NCI-H345 (cell line): ENCODE results near the gene SLN.

Experiments
- DNase-seq: peaks from one replicate; lab custom pipeline; 2025; lab: John Stamatoyannopoulos, UW

Gene SLN

DNA sequence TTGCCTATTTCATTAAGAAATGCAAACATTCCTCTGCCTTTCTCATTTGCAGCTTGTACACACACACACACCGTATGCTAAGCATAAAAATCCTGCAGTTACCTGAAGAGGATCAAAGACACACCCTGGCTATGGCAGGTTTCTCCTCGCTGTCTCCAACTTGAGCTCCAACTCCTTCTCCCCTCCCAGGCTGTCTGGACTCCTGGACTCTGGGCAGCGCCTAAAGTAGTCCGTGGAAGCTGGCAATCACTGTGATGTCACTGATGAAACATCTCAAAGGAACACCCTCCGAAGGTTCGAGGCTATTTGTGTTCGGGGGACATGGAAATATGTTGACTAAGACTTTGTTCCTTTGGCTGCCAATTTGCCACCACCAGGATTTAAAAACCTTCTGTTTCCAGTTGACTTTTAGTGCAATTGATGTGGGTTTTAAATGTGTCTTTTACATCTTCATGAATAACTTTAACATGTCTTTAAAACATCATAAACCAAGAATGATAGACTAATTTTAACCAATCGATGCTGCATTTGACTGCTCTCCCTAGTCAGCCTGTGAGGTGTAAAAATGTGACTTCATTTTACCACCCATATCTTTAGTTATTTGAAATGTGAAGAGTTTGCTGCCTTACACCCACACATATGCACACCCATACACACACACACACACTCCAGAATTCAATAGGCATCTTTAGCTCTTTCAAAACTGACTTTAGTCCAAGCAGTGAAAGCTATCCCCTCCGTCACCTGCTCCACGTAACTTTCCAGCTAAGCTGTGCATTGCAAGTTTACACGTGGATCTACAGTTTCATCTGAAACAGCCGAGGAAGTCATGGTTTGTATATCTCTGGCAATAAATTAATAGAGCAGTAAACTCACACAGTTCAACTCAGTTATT is at the start of gene SLN:
Gene SLN, minus strand, starts transcription at position 196 of the 895 bp plus-strand sequence.
- no peak for DNase-seq

DNA sequence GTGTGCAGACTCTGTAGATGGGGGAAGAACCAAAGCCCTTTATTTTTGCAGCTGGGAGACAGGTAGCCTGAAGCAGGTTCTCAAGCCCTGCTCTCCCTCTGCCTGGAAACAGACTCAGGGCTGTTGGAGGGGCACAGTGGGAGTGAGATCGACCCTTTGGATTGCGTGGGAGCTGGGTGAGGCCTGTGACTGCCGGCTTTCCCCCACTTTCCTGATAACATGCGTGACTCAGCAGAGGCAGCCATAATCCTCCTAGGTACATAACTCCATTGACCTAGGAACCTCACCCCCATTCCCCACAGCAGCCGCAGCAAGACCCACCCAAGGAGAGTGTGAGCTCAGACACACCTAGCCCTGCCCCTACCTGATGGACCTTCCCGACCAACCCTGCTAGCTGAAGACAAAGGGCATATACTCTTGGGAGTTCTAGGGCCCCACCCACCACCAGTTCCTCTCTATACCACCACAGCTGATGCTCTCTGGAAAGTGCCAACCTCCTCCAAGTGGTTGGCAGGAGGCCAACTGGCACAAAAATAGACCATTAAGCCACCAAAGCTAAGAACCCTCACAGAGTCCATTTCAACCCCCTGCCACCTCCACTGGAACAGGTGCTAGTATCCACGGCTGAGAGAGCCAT is 47.0 kb upstream of the SLN start:
- peak; percentile 68 for DNase-seq

DNA sequence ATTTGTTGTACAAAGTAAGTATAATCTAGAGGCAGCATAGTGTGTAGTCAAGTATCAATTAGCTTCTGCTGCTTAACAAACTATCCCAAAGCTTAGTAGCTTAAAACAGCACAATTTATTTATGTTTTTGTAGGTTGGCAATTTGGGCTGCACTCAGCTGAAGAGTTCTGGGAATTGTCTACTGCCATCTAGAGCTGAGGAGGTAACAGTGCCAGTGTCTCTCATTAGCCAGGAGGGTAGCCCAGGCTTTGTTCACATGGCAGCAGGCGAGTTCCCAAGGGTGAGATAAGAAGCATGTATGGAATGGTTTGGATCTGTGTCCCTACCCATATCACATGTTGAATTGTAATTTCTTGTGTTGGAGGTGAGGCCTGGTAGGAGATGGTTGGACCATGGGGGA is 45.8 kb upstream of the SLN start:
- DNase-seq = no peak

DNA sequence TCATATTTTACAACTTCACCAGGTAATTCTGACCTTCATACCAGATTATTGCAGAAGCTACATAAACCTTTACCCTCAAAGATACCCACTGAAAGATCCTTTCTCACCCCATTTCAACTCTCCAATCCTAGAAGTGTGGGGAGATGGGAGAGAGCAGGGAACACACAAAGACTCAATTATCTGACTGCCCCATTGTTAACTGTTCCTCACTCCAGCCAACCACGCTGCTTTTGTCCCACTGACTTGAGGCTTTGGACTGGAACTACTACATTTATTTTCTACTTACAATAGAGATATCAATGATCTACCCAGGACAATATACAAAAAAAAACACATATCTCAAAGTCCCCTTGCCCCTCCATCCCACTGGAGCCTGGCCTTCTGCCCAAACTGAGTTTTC is 44.7 kb upstream of the SLN start:
- no peak for DNase-seq

DNA sequence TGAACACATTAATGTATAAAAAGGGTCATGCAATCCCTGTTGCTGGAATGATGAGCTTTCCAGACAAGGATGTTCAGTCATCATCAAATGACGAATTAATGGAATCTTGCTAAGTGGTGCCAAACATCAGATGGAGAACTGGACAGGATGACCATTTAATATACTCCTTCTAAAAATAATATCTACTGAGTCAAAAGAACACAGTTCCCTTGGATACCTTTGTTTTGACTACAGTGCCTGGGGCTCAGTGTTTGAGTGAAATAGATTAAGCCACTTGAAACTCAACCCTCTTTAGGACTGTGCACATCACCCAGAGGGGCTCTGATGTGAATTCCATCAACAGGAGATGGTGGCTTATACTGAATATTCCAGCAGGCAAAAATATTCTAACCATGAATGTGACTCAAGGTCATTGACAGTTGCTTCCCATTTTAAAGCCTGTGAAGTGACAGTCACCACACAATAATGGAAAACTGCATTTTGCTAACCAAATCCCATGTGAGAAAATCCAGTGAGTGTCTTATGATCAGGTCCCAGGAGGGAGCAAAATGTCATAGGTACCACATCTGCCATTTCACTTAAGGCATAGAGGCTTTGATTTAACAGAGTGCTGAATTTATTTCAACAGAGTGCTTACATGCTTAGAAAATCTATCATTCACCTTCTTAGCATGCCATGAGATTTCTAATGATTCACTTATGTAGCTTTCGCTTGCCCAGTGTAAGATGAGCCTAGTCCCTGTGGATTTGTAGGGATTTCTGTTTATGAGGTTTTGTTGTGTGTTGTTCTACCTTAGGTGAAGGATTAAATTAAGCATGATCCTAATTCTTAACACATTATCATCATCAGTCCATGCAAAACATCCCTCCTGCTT is 41.3 kb upstream of the SLN start:
- no peak for DNase-seq

DNA sequence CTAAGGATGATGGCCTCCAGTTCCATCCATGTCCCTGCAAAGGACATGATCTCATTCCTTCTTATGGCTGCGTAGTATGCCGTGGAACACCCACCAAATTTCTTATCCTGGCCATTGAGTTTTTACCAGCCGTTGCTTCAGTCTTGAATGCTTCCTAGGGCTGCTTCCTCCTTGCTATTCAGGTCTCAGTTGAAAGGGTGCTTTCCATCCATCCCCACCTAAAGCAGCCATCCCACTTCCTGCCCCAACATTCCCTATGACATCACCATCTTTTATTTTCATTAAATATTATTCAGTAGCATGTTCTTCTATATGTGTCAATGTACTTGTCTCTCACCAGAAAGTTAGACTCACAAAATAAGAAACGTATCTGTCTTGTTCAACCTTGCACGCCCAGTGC is 40.7 kb upstream of the SLN start:
- no peak for DNase-seq

DNA sequence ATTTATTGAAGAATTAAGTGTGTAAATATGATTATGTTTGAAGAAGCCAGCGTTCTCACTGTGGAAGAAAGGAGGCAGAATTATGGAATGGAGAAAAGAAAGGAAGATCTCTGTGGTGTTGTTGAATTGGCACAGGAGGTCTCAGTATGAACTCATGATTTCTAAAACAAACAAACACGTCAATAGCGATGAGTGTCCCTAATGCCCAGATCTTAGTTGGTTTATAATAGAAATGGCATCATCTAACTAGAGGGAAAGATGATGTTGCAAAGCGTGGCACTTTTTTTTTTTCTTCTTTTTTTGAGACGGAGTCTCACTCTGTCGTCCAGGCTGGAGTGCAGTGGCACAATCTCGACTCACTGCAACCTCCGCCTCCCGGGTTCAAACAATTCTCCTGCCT is 39.2 kb upstream of the SLN start:
- no peak for DNase-seq

DNA sequence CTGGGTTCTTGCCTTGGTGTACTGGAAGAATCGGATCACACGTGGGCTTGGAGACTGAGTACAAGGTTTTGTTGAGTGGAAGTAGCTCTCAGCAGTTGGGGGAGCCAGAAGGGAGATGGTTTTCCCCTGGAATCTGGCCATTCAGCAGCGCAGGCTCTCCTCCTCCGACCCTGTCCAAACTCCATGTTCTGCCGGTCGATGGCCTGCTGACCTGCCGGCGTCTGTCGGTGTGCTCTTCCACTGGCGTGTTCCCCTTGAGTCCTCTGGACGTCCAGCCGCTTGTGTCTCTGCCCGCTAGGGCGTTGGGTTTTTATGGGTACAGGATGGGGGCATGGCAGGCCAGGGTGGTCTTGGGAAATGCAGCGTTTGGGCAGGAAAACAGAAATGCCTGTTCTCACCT is 38.5 kb upstream of the SLN start:
- no peak for DNase-seq

DNA sequence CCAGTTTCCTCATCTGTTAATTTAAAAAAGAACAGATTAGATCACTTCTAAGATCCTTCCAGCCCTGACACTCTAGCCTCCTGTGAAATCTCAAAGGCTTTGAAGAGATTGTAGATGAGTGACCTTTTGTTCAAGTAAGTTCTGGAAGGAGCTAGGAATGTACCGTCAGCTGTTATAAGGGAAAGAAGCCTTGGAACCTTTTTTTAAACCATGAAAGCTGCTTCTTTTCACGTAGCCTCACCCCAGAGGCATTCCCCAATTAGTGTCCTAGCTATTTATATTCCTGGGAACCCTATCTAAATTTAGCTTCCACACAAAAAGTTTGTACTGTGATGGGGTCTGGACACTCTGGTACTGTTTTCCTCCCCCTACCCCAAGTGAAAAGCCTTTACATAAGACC is 35.8 kb upstream of the SLN start:
- no peak for DNase-seq

DNA sequence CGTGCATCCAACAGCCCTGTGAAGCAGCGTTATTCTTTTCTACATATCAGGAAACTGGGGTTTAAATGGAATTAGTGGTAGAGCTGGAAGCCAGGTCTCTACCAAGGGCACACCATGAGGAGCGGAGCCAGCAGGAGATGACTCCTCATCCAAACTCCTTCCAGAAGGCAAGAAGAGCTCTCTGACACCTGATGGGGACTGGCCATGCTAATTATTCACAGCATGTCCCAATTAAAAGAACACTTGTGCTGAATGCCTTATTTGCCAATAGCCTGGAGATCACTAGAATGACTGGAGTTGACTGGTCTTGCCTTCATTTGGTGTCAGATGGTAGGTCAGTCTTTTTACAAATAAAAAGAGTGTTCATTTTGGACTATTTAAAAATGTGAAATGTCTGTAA is 32.9 kb upstream of the SLN start:
- DNase-seq = no peak

DNA sequence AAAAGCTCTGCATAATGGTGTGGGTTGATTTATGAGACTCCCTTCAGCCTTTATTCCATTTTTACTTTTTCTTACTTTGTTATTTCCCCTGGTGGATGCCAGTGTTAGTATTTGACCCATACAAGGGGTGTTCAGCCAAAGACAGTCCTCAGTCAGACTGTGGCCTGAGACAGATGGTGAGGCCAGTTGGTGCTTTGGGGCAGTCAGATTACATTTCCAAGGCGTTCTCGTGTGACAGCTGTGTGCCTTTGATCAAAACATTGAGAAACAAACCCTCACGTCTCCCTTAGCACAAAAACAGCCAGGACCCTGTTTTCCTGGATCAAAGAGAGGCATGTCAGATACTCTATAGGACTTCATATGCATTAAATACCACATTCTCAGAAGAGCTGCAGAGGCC is 31.3 kb upstream of the SLN start:
- no peak for DNase-seq

DNA sequence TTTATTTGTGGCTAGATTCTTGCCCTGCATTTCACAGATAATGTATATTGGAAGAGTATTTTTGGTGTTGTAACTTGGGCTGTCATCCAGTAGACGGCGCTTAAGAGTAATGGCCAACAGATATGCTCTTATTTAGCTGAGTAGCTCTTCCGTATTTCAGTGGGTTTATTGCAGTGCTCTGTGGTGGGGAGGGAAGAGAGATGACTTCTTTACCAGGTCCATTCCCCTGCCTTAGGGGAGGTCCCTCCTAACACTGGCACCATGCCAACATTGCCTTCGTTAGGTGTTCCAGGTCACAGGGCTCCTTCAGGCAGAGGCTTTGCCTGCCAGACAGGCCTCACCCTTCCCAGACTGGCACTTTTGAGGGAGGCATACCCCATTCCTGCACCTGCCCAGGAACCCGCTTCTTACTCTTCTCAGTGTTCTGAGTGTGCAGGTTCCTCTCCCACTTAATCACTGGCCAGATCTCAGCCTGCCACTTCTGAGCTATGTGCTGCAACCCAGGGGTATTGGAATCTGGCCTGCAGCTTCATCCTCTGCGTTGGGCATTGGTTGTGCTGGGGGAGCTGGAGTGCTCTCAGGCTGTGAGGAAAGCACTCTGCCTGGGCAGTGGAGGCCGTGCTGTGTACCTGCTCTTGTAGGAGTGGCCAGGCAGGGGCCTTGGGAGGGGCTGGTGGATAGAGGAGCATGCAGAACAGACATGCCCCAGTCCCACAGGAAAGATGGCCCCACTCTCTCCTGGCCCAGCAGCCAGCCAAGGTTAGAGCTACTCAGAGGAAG is 29.4 kb upstream of the SLN start:
- no peak for DNase-seq

DNA sequence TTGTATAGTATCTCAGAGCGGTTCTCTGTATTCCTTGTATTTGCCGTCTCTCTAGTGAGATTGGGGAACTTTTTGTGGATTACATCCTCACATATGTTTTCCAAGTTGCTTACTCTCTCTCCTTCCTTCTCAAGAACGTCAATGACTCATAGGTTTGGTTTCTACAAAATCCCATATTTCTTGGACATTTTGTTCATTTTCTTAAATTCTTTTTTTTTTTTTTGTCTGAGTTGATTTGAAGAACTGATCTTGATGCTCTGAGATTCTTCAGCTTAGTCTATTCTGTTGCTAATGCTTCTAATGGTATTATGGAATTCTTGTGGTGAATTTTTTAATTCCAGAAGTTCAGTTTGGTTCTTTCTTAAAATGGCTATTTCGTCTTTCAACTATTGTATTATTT is 28.4 kb upstream of the SLN start:
- DNase-seq = no peak

DNA sequence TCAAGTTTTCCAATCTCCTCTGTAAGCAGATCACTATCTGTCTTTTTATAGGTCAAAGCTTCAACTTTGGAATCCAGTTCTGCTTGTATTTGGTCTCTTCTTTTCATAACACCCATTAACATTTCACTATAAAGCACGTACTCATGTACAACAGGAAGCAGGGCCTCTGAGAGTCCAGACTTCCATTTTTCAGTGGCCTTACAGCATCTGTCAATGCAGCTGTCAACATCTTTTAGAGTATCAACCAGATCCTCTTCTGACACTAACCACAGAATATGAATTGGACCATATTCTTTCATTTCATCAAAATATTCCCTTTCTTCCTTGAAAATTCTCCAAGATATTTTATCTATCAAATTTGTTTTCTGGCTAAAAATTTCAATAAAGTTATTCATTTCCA is 24.7 kb upstream of the SLN start:
- DNase-seq = no peak

DNA sequence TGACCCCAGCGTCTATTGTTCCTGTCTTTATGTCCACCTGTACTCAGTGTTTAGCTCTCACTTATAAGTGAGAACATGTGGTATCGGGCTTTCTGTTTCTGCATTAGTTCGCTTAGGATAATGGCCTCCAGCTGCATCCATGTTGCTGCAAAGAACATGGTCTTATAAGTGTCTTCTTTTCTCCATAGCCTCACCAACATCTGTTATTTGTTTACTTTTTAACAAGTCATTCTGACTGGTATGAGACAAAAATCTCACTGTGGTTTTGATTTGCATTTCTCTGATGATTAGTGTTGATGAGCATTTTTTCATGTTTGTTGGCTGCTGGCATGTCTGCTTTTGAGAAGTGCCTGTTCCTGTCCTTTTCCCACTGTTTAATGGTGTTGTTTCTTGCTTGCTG is 21.7 kb upstream of the SLN start:
- DNase-seq = no peak

DNA sequence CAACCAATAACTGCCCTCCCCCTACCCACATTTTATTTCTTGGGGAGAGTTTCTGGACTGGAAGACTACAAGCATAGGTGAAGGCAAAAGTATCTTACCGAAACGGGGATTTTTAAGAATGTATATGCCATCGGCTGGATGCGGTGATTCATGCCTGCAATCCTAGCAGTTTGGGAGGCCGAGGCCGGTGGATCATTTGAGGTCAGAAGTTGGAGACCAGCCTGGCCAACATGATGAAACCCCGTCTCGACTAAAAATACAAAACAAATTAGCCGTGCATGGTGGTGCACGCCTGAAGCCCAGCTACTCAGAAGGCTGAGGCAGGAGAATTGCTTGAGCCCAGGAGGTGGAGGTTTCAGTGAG is 20.8 kb upstream of the SLN start:
- DNase-seq = no peak

DNA sequence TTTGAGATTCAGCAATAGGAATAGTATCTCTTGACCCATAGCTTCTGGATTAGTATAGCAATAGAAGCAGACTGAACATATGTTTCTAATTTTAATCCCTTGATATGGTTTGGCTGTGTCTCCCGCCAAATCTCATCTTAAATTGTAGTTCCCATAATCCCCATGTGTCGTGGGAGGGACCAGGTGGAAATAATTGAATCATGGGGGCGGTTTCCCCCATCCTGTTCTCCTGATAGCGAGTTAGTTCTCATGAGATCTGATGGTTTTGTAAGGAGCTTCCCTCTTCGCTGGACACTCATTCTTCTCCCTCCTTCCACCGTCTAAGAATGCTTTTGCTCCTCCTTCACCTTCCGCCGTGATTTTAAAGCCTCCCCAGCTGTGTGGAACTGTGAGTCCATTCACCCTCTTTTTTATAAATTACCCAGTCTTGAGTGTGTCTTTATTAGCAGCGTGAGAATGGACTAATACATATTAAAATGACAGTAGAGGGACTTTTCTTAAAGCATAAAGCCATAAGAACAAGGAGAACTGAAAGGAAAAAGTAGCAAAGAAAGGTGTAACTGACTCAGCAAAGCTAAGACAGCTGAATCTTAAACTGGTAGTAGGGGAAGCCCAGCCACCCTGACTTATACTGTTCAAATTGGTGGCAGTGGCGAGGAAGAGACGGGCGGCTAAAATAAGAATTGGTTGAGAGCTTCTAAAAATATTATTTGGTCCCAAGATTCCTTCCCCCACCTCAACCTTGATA is 20.3 kb upstream of the SLN start:
- no peak for DNase-seq

DNA sequence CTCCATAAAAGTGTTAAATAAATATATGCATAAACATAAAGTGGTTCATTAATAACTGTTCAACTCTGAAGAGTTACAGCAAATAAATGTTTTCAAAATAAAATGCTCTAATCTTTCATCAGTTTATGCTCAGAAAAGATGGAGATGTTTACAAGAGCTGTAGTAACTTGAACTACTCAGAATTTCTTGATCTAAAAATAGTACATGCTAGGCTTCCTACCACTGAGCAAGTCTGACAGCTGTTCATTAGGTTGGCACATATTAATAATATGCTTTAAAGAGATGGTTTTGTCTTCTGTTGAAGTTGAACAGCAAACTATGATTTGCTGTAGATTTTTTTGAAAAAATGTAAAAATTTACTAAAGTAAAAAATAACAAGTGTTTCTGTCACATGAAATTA is 10.8 kb upstream of the SLN start:
- no peak for DNase-seq

DNA sequence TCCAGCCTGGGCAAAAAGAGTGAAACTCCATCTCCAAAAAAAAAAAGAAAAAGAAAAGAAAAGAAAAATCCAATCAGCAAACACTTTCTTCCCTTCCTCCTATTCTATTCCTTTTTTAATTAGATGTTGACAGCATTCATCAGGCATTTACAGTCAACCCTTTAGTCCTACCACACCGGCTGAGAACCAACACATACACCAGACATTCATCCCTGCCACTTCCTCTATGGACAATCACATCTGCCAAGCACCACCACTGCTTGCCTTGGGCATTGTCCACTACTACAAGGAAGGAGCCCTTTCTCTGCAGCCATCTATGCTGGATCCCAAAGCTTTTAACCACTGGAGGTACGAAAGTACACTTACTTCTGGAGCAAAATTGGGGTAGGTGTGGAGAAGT is 9.4 kb upstream of the SLN start:
- no peak for DNase-seq

DNA sequence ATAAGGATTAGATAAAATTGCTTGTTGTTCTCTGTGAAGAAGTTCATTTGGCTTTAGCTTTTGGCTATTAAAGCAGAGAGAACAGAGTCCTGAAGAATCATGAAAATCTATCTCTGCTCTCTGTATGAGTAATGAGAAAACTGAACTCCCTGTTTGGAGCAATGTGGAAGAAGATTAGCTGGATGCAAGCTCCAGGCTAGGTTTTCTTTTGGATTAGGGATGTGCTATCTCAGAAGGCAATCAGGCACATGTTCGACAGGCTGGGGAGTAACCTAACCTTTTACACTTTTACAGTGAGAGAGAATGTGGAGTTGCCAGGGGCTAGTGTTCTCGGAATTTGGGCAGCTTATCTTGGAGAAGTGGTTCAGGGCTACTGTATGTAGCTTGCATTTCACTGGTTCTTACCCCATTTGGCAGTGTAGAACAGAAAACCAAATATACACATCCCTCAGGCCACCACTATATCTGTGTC is 8.5 kb upstream of the SLN start:
- DNase-seq = no peak
